ENCODE data around the gene PIP.

GRCh38 chr7:143130541-143130940 is 1.3 kb upstream of the PIP start:
- TF ChIP-seq POLR2AphosphoS5 (IDR thresholded peaks at IDR 0.05; ENCODE audit: low read depth, low read length) (no peak), TAF1 (IDR thresholded peaks at IDR 0.05; ENCODE audit: borderline replicate concordance, low read depth, low read length) (no peak)

Data from GM12892 (cell line).